Smooth muscle cell of trachea (primary cell): ENCODE data around the gene STRC. TPM values are rescaled to one million over a fixed set of nuclear protein-coding genes. Genes with fewer than 3 reads are reported as not detected.

ENCODE experiments used
- total RNA-seq: library from RNA; depleted of rRNA; stranded (reverse); fragments of >200 nt; gene quantifications from 2 replicates; pipeline ENCODE4 v1.2.1, GENCODE V29; 2014

STRC gene
- total RNA-seq, result 0.17 TPM in 1 of 2 replicates, not detected in the other

DNA sequence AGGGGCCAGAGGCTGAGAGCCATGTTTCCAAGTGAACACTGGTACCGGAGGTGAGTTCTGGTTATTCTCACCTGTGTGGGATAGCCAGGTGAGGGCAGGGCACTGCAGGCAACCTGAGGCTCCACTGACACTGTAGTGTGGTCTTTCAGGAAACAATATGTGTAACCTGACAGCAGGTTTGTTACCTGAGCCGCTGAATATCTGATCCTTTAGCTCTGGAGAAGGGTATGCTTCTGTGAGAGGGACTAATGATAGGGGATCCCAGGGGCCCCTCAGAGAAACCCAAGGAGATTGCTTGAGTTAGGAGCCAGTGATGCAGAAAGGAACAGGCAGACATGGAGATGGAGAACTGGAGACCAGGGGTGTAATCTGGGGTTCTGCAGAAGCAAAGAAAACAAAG lies at the start of gene STRC:
Gene STRC (minus strand): TSS at position 101 of the 400 bp plus-strand sequence. CDS start 78 bp downstream, at position 23.

DNA sequence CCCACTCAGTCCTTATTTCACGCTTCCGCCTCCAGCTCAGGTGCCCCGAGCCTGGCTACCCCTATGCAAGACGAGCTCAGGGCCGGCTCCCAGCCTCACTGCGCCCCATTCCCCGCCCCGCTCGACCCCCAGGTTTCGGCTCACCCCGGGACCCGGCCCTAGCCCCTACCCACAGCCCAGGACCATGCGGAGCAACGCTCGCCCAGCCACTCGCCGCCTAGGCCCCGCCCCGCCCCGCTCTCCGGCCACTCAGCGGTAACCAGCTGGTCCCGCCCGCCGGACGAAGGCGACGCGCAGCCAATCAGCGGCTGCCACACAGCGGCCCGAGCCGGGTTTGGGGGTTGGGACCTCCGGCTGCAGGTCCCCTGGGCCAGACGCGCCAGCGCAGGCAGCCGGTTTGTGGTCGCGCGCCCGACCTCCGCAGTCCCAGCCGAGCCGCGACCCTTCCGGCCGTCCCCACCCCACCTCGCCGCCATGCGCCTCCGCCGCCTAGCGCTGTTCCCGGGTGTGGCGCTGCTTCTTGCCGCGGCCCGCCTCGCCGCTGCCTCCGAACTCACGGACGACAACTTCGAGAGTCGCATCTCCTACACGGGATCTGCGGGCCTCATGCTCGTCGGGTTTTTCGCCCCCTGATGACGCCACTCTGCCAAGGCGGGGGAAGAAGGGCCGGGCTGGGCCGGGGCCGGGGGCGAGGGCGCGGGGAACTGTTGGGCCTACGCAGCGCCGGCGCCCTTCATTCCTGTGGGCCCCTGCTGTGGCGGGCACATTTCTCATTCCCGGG lies 30.2 kb upstream of the STRC start, which contains the start of gene CATSPER2:
Gene CATSPER2 (minus strand): TSS at position 196 of the 781 bp plus-strand sequence. CDS start 783 bp downstream, outside the sequence.

DNA sequence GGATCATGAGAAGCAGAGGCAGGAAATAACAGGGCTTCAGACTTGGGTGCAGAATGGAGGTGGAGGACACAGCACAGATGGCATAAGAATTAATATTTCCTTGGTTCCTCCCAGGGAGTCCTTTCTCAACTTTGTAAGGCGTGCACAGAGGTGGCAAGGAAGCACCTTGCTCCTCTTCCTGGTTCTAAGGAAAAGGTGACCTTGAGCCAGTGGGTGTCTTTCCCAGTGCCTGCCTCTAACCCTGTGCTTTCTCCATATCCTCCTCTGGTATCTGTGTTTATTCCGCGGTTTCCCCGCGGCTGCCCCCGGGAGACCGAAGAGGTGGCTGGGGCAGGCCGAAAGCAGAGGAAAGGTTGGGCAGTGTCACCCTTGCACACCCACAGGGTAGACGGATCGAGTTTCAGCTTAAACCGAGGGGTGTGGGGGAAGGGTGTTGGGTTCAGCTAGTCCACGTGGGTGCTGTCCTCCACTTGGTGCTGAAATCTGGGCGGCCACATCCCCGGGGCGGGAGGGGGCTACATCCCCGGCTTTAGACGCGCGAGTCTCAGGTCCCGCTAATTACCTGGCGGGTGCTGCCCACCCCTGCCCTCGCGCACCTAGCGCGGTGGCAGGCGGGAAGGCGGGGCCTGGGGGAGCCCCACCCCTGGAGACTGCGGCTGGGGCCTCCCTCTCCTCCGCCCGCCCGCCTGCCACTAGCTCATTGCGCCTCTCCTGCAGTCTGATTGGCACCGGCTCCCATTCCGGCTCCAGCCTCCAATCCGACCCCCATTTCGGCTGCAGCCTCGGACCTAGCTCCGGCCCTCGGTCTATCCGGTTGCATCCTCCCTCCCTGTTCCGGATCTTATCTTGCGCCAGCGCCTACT lies 25.0 kb downstream of the STRC start, which contains the start of gene CKMT1B:
Gene CKMT1B (plus strand): TSS at position 700 of the 863 bp plus-strand sequence. CDS start 192 bp downstream, outside the sequence.

GRCh38 chr15:43589778-43590466 lies 28.7 kb downstream of the STRC start, which contains the start of gene PPIP5K1:
Gene PPIP5K1 (minus strand): TSS chr15:43590208. CDS start chr15:43584504, 5,704 bp downstream.

Other genes with a start within 250 kb of the STRC start
- gene ZSCAN29, start 247.8 kb downstream of the STRC start, total RNA-seq, result 26.2 and 36.4 TPM in 2 replicates
- 10.9 and 14.7 TPM in 2 replicates for gene TUBGCP4, start 247.7 kb downstream of the STRC start, total RNA-seq
- gene TP53BP1, start 125.6 kb downstream of the STRC start, total RNA-seq, result 97.1 and 101 TPM in 2 replicates
- gene MAP1A, start 101.2 kb downstream of the STRC start, total RNA-seq, result 150 and 180 TPM in 2 replicates
- 21.1 and 25.8 TPM in 2 replicates for gene PPIP5K1, start 28.6 kb downstream of the STRC start, total RNA-seq
- gene CKMT1B, start 24.8 kb downstream of the STRC start, total RNA-seq, result not detected in 2 replicates
- 0.50 and 3.1 TPM in 2 replicates for gene CATSPER2, start 30.0 kb upstream of the STRC start, total RNA-seq
- gene CKMT1A, start 75.1 kb upstream of the STRC start, total RNA-seq, result not detected in 2 replicates
- gene PDIA3, start 127.6 kb upstream of the STRC start, total RNA-seq, result 192 and 247 TPM in 2 replicates
- gene ELL3, start 158.2 kb upstream of the STRC start, total RNA-seq, result 3.3 and 7.4 TPM in 2 replicates
- gene SERF2, start 173.5 kb upstream of the STRC start, total RNA-seq, result 593 and 934 TPM in 2 replicates
- gene SERINC4, start 181.4 kb upstream of the STRC start, total RNA-seq, result 0.15 TPM in 1 of 2 replicates, not detected in the other
- 5.1 and 7.9 TPM in 2 replicates for gene HYPK, start 181.8 kb upstream of the STRC start, total RNA-seq
- gene MFAP1, start 205.9 kb upstream of the STRC start, total RNA-seq, result 27.6 and 31.1 TPM in 2 replicates
- gene WDR76, start 208.2 kb upstream of the STRC start, total RNA-seq, result 4.1 and 24.7 TPM in 2 replicates